Measurements from ENCODE around the gene PCNX2.

GRCh38 chr1:232974971-232975370 is 320.6 kb downstream of the PCNX2 start:
- TF ChIP-seq CTCF (IDR thresholded peaks at IDR 0.05) = no peak
- TF ChIP-seq POLR2A (IDR thresholded peaks at IDR 0.05) = no peak

Measured in lower leg skin (tissue), 3 donors.